ENCODE results near the gene RYK.

The RYK gene

GRCh38 chr3:134252766-134253165 lies 2.1 kb upstream of the RYK start:
- TF ChIP-seq CTCF (IDR thresholded peaks at IDR 0.05), result no peak

GRCh38 chr3:134251731-134252391 lies 1.2 kb upstream of the RYK start:
- no peak for TF ChIP-seq CTCF (IDR thresholded peaks at IDR 0.05)

GRCh38 chr3:134249935-134250716 lies 533 bp downstream of the RYK start:
- no peak for TF ChIP-seq CTCF (IDR thresholded peaks at IDR 0.05)

- TF ChIP-seq CTCF (IDR thresholded peaks at IDR 0.05), result no peak
Observed at GRCh38 chr3:134249296-134249841, 1.3 kb downstream of the RYK start.

GRCh38 chr3:134244921-134245320 lies 5.7 kb downstream of the RYK start:
- TF ChIP-seq CTCF (IDR thresholded peaks at IDR 0.05), result no peak

GRCh38 chr3:134242649-134243617 lies 7.7 kb downstream of the RYK start:
- TF ChIP-seq CTCF (IDR thresholded peaks at IDR 0.05), result no peak

GRCh38 chr3:134239538-134239937 lies 11.1 kb downstream of the RYK start:
- no peak for TF ChIP-seq CTCF (IDR thresholded peaks at IDR 0.05)
